WTC11 (cell line): ENCODE results near the gene ITLN2.
A peak's percentile ranks its signal among the peaks of the same experiment; 100 is the strongest.

ENCODE experiments used
- FOXJ3 ChIP-seq: sonication (generic); formaldehyde crosslinking; IDR thresholded peaks from 2 replicates; pipeline ENCODE4 v1.9.0; 2021; ENCODE audit warnings: missing genetic modification reagents, mild to moderate bottlenecking, borderline replicate concordance
- JAZF1 ChIP-seq: fragments of 250-450 bp; sonication (Bioruptor Pico); IDR thresholded peaks from 2 replicates; pipeline ENCODE4 v1.9.0; 2021; ENCODE audit warnings: moderate library complexity, mild to moderate bottlenecking, inconsistent platforms
- KAT7 ChIP-seq: sonication (generic); formaldehyde crosslinking; IDR thresholded peaks from 2 replicates; pipeline ENCODE4 v1.8.1; 2023; ENCODE audit warnings: missing genetic modification reagents, mild to moderate bottlenecking, borderline replicate concordance
- MYBL2 ChIP-seq: sonication (generic); formaldehyde crosslinking; IDR thresholded peaks from 2 replicates; pipeline ENCODE4 v1.8.1; 2023; ENCODE audit warnings: mild to moderate bottlenecking, moderate library complexity, missing genetic modification reagents
- RORB ChIP-seq: fragments of 250-450 bp; sonication (Bioruptor Pico); IDR thresholded peaks from 2 replicates; pipeline ENCODE4 v1.9.0; 2021; ENCODE audit warnings: mild to moderate bottlenecking
- SP1 ChIP-seq: sonication (generic); formaldehyde crosslinking; conservative IDR thresholded peaks from 2 replicates; pipeline ENCODE4 v1.8.1; 2022; ENCODE audit warnings: missing genetic modification reagents
- TEAD1 ChIP-seq: sonication (generic); formaldehyde crosslinking; IDR thresholded peaks from 2 replicates; pipeline ENCODE4 v1.8.0; 2022; ENCODE audit warnings: mild to moderate bottlenecking, missing genetic modification reagents
- TP53 ChIP-seq: sonication (generic); formaldehyde crosslinking; IDR thresholded peaks from 2 replicates; pipeline ENCODE4 v1.8.1; 2023; ENCODE audit warnings: mild to moderate bottlenecking, missing genetic modification reagents
- TF ChIP-seq, protein P1 (sequence below): sonication (generic); formaldehyde crosslinking; IDR thresholded peaks from 2 replicates; pipeline ENCODE4 v1.8.0; 2022; ENCODE audit warnings: mild to moderate bottlenecking, missing genetic modification reagents
- TF ChIP-seq, protein P2 (sequence below): fragments of 200-600 bp; IDR thresholded peaks from 2 replicates; pipeline ENCODE4 v1.8.0; 2022; ENCODE audit warnings: antibody characterized with exemption
- TF ChIP-seq, protein P3 (sequence below): fragments of 250-450 bp; sonication (Bioruptor Pico); IDR thresholded peaks from 2 replicates; pipeline ENCODE4 v1.9.0; 2021; ENCODE audit warnings: mild to moderate bottlenecking, borderline replicate concordance
- TF ChIP-seq, protein P4 (sequence below): sonication (generic); formaldehyde crosslinking; IDR thresholded peaks from 2 replicates; pipeline ENCODE4 v1.8.1; 2023; ENCODE audit warnings: mild to moderate bottlenecking, missing genetic modification reagents, borderline replicate concordance
- TF ChIP-seq, protein P5 (sequence below): sonication (generic); formaldehyde crosslinking; IDR thresholded peaks from 2 replicates; pipeline ENCODE4 v1.8.1; 2023; ENCODE audit warnings: mild to moderate bottlenecking, missing genetic modification reagents, moderate library complexity

DNA sequence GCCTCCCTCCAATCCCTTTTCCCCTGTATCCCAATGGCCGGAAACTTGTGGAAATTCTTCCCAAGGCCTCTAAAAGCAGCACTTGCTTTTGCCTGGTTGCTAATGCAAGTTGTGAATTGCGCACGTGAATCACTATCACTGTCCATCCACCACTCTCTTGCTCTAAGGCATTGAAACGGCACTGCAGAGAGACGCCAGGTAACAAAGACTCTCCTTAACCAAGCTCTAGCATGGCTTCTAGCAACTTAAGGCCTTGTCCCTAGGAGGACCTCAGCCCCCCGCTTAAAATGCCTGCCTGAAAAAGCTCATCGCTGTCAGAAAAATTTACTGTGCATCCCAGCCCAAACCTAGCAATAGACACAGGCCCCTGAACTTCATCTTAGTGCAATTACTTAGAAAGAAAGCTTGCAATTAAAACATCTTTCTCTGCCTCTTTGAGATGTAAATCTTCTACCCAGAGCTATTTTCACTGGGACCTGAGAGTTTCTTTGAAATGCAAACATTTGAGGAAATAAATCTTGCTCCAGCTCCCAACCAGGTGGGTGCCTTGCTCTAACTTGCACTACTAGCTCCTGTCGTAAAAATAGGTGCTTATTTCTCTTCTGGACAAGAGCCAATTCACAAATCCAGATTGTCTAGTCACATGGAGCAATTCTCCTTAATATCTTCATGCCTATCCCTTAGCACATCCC lies 32.9 kb upstream of the ITLN2 start:
- TF ChIP-seq, protein P1, sequence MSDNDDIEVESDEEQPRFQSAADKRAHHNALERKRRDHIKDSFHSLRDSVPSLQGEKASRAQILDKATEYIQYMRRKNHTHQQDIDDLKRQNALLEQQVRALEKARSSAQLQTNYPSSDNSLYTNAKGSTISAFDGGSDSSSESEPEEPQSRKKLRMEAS (CRISPR knock-in tag) = no peak
- TF ChIP-seq MYBL2 (CRISPR knock-in tag) = no peak
- TF ChIP-seq, protein P2, sequence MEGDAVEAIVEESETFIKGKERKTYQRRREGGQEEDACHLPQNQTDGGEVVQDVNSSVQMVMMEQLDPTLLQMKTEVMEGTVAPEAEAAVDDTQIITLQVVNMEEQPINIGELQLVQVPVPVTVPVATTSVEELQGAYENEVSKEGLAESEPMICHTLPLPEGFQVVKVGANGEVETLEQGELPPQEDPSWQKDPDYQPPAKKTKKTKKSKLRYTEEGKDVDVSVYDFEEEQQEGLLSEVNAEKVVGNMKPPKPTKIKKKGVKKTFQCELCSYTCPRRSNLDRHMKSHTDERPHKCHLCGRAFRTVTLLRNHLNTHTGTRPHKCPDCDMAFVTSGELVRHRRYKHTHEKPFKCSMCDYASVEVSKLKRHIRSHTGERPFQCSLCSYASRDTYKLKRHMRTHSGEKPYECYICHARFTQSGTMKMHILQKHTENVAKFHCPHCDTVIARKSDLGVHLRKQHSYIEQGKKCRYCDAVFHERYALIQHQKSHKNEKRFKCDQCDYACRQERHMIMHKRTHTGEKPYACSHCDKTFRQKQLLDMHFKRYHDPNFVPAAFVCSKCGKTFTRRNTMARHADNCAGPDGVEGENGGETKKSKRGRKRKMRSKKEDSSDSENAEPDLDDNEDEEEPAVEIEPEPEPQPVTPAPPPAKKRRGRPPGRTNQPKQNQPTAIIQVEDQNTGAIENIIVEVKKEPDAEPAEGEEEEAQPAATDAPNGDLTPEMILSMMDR = no peak
- TF ChIP-seq RORB (CRISPR knock-in tag) = no peak
- no peak for TF ChIP-seq SP1 (CRISPR knock-in tag)
- no peak for TF ChIP-seq TP53
- TF ChIP-seq, protein P3, sequence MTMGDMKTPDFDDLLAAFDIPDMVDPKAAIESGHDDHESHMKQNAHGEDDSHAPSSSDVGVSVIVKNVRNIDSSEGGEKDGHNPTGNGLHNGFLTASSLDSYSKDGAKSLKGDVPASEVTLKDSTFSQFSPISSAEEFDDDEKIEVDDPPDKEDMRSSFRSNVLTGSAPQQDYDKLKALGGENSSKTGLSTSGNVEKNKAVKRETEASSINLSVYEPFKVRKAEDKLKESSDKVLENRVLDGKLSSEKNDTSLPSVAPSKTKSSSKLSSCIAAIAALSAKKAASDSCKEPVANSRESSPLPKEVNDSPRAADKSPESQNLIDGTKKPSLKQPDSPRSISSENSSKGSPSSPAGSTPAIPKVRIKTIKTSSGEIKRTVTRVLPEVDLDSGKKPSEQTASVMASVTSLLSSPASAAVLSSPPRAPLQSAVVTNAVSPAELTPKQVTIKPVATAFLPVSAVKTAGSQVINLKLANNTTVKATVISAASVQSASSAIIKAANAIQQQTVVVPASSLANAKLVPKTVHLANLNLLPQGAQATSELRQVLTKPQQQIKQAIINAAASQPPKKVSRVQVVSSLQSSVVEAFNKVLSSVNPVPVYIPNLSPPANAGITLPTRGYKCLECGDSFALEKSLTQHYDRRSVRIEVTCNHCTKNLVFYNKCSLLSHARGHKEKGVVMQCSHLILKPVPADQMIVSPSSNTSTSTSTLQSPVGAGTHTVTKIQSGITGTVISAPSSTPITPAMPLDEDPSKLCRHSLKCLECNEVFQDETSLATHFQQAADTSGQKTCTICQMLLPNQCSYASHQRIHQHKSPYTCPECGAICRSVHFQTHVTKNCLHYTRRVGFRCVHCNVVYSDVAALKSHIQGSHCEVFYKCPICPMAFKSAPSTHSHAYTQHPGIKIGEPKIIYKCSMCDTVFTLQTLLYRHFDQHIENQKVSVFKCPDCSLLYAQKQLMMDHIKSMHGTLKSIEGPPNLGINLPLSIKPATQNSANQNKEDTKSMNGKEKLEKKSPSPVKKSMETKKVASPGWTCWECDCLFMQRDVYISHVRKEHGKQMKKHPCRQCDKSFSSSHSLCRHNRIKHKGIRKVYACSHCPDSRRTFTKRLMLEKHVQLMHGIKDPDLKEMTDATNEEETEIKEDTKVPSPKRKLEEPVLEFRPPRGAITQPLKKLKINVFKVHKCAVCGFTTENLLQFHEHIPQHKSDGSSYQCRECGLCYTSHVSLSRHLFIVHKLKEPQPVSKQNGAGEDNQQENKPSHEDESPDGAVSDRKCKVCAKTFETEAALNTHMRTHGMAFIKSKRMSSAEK (CRISPR knock-in tag) = no peak
- TF ChIP-seq, protein P4, sequence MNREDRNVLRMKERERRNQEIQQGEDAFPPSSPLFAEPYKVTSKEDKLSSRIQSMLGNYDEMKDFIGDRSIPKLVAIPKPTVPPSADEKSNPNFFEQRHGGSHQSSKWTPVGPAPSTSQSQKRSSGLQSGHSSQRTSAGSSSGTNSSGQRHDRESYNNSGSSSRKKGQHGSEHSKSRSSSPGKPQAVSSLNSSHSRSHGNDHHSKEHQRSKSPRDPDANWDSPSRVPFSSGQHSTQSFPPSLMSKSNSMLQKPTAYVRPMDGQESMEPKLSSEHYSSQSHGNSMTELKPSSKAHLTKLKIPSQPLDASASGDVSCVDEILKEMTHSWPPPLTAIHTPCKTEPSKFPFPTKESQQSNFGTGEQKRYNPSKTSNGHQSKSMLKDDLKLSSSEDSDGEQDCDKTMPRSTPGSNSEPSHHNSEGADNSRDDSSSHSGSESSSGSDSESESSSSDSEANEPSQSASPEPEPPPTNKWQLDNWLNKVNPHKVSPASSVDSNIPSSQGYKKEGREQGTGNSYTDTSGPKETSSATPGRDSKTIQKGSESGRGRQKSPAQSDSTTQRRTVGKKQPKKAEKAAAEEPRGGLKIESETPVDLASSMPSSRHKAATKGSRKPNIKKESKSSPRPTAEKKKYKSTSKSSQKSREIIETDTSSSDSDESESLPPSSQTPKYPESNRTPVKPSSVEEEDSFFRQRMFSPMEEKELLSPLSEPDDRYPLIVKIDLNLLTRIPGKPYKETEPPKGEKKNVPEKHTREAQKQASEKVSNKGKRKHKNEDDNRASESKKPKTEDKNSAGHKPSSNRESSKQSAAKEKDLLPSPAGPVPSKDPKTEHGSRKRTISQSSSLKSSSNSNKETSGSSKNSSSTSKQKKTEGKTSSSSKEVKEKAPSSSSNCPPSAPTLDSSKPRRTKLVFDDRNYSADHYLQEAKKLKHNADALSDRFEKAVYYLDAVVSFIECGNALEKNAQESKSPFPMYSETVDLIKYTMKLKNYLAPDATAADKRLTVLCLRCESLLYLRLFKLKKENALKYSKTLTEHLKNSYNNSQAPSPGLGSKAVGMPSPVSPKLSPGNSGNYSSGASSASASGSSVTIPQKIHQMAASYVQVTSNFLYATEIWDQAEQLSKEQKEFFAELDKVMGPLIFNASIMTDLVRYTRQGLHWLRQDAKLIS = no peak
- no peak for TF ChIP-seq KAT7 (CRISPR knock-in tag)
- no peak for TF ChIP-seq JAZF1 (CRISPR knock-in tag)
- no peak for TF ChIP-seq FOXJ3 (CRISPR knock-in tag)
- TF ChIP-seq, protein P5, sequence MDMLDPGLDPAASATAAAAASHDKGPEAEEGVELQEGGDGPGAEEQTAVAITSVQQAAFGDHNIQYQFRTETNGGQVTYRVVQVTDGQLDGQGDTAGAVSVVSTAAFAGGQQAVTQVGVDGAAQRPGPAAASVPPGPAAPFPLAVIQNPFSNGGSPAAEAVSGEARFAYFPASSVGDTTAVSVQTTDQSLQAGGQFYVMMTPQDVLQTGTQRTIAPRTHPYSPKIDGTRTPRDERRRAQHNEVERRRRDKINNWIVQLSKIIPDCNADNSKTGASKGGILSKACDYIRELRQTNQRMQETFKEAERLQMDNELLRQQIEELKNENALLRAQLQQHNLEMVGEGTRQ = peak; percentile 27; the same call in 1 of the 2 replicates
- no peak for TF ChIP-seq TEAD1 (CRISPR knock-in tag)
